Activated T-cell treated with anti-CD3 and anti-CD28 coated beads, Interleukin-2, amount 50 U/mL, for 48 hours (primary cell): ENCODE results near the gene LRIT2.
"Not testable (repeated sequence)": the region's sequence is repeated elsewhere in the genome, so short reads cannot be mapped to it uniquely, and the experiment has no call there.

ENCODE experiments used
- DNase-seq, 2 experiments: peaks; one replicate each; pipeline ENCODE4 v3.0.0-alpha.2; 2020

Gene LRIT2

DNA sequence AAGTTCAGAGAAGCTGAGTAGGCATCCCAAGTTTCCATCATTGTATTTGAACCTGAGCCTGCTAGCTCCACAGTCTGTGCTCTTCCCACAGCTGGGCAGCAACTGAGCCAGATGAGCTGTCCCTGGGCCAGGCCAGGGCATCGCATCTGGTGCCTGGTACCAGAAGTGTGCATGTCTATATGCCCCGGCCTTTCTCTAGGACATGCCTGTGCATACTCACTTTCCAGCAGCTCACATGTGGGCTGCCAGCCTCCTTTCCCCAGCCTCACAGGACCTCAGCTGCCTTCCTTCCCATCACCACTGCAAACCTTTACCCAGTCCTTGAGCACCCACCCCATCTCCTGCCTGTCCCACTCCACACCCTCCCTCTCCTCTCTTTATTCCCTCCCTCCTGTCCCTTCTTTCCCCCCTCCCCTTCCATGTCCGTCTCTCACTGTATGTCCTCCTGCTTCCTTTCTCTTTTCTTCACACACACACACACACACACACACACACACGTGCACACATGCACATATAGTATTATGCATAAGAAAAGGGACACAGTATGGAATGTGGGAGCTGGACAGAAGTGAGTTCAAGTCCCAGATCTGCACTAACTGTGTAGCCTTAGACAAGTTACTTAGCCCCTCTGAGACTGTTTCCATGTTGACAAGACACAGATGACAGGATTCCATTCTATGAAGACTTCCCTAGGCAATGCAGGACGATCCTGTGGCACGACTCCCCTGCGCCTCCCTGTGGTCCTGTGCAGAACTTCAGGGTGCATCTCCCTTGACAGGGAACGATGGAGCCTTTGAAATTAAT, 20.1 kb downstream of the LRIT2 start:
- peak; percentile 82 to 83 for DNase-seq

DNA sequence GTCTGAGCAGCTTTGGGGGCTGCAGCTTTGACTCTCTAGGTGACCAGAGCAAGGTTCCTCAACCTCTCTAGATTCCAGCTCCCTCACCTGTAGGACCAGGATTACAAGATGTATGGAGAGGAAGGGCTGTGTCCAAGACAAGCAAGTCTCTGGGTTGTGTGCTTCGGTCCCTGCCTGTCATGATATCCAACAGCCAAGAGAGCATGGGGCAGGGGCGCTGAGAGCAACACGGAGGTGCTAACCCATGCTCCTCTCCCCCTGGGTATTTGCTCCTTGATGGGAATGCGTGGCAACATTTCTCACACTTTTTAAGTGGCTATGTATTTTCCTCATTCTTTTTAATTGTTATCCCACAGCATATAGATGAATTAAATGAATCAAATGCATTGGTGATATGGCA, 20.7 kb downstream of the LRIT2 start:
- DNase-seq, result no peak

DNA sequence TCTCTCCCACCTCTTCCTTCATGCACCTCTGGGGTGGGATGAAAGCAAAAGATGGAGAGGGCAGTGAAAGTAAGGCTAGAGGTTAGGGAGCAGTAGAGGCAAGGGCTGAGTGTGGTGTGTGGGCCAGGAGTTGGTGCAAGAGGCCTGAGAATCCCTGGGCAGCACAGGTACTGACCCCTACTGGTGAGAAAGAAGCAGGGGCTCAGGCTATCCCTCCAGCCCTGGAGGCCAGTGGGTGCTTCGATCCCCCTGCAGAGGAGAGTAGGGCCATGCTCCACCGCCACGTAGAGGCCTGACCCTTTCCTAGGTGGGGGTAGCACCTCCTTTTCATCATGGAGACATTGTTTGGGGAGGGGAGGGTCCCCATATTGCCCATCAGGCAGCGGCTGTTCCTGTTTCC, 21.2 kb downstream of the LRIT2 start:
- DNase-seq, result no peak

DNA sequence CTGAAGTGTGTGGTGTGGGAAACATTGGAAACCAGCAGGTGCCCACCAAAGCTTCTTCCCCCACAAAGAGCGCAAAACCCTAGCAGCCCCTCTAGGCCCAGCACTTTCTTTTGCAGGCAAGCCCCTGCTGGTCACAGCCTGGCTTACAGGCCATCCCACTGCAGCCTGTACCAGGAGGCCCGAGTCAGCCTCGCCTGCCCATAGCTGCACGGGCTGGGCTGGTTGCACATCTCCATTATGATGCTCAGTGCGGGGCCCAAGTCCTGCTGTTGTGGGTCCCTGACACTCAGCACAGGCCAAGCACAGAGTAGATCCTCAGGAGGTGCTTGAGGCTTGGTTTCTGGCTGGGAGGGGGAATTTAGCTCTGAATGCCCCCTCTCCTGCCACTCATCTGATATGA, 23.0 kb downstream of the LRIT2 start:
- no peak for DNase-seq

DNA sequence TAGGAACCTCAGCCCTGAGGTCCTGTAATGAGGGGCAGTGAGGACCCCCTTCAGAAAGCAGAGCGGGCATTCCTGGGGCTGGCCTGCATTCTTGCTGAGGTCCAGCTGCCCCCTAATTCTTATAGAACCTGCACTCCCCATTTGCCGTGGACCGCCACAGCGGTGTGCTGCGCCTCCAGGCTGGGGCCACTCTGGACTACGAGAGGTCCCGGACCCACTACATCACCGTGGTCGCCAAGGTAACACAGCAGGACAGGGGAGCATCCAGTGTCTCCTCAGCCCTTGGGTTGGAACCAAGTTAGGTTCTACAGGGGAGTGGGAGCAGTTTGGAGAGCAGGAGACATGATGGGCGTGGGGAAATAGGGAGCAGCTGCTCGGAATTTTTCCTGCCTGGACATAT, 23.7 kb downstream of the LRIT2 start:
- DNase-seq, result no peak

DNA sequence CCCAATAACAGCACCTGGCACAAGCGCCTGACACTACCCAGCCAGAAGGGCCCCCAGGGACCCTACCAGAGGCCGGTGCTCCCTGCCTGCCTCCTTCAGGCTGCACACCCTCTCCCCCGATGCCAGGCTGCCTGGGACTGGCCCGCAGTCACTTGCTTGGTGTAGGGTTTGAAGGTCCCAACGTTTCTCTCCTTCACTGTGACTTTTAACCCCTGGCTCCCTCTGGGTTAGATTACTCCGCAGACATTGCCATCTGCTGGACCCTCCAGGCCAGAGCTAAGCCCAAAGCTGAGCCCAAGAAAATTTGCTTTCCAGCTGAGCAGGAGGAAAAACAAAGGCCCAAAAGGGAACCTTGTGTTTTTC, 24.1 kb downstream of the LRIT2 start:
- no peak for DNase-seq

DNA sequence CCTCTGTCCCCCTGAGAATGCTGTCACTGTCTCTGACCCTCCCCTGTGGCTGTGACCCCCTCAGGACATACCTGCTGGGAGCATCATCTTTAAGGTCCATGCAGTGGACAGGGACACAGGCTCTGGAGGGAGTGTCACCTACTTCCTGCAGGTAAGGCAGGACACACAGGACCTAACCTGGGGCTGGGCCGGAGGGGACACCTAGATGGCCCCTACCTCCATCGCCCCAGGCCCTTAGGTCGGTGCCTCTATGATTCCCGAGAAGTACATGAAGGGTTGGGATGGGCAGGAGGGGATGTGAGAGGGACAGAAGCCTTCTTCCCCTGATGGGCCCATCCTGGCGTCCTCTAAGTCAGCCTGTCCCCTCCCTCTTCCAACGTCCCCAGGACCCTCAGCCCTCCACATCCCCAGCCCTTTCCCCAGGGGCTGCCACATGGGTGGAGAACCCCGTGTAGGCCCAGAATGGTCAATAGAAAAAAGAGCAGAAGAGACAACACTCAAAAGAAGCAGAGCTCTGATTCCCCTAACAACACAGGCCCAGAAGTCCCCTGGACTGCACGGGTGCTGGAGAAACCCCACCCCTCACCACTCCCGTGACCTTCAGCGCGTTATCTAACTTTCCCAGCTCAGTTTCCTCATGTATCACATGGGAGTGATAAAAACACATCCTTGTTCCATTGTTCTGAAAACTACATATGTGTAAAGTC, 24.7 kb downstream of the LRIT2 start:
- no peak for DNase-seq

DNA sequence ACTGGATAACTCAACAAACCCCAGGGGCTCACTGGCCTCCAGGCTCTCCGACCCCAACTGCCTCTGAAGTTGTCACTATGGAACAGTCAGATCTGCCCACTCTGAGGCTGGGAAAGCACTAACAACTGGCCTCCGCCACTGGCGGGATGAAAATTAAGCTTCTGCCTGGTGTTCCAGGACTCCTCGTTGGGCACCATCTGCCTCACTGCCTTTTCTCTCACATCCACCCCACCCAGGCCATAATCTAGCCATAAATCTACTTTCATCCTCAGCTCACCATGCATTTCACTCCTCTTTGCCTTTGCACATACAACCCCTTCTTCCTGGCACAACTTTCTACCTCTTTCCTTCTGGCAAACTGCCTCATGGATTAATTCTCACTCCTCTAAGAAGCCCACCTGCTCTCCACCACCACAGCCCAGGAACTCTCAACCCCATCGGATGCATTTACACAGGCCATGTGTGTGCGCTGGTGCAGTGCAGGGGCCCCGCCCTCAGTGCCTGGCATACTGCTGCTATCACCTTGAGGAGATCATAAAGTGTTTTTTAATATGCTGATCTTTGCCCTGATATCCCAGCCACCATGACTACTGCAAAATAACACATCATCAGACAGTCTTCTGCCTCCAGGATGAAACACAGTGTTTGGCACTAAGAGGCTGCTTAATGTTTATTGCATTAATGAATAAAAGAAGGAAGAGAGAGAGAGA, 27.0 kb downstream of the LRIT2 start:
- DNase-seq, result no peak

DNA sequence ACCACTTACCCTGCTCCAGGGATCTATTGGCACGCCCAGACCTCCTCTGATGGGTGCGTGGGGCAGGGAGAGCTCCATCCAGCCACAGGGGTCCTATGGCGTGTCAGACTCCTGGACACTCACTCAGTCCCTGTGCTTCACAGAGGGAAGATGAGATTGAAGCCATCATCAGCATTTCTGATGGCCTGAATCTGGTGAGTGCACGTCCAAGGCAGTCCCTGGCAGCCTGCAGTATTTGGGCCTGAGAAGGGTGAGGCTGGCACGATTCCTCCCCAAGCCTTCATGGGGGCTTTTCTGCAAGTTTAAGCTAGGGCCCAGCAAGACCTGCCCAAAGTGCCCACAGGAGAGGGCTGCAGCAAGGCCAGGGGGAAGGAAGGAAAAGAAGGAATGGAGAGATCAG, 27.7 kb downstream of the LRIT2 start:
- no peak for DNase-seq

DNA sequence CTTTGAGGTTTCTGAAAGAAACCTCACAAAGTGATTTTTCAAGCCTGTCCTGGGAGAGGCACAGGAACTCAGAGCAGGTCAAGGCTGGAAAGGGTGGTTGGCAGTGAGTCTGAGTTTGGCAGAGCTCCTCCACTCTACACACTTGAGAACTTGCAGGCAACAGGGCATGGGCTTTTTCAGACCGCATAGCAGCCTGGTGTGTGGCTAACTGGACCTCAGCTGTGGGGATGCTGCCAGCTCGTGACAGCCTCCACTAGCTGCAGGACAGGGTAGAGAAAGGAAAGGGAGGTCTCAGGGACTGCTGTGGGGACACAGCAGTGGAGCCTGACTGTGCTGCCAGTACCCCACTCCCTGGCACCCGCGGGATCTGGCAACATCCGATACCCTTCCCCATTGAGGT, 28.4 kb downstream of the LRIT2 start:
- no peak for DNase-seq

DNA sequence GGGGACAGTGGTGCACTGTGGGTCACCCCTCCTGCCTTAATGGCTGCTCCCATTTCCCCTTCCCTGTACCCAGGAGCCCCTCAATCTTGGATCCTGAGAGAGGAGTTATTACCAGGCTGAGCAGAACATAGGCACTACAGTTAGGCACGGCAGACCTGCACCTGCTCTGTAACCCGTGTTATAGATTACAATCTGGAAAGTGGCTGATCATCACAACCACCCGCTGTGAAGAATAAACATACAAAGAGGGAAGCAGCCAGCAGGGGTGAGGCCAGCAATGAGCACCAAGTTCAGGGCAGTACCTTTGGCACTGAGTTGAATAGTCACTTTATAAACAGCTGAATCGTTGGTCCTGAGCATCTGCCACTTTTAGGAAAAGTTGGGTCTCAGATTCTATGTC, 29.3 kb downstream of the LRIT2 start:
- DNase-seq, result no peak

DNA sequence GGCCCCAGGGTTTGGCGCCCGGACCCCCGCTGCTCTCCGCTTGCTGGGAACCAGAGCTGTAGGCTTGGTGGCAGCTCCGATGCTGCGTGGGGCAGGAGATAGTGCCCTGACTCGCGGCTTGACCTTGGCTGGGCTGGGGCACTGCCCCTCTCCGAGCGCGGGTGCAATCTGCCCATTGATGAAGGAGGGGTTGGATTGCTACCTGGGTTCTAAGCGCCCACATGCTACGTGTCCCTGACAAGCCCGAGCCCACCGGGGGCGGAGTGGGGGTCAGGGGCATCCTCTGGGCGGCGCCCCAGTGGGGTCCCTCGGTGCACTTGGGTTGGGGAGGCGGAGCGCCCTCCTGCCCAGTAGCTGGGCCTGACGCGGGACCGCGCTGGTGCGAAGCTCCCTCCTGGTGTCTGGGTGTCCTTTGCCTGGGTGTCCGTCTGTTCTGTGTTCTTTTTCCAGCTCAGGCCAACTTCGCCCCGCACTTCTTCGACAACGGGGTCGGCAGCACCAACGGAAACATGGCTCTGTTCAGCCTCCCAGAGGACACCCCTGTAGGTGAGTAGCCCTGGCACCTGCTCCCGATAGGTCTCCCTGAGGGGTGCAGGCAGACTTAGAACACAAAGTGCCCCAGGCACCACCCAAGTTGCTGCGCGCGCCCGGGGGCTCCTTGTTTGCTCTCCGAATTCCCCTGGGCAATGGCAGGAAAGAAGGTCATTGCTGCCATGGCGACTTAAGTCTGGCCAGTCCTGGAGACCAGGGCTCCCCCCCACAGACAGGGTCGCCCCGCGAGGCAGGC, 30.1 kb downstream of the LRIT2 start:
- no peak for DNase-seq

DNA sequence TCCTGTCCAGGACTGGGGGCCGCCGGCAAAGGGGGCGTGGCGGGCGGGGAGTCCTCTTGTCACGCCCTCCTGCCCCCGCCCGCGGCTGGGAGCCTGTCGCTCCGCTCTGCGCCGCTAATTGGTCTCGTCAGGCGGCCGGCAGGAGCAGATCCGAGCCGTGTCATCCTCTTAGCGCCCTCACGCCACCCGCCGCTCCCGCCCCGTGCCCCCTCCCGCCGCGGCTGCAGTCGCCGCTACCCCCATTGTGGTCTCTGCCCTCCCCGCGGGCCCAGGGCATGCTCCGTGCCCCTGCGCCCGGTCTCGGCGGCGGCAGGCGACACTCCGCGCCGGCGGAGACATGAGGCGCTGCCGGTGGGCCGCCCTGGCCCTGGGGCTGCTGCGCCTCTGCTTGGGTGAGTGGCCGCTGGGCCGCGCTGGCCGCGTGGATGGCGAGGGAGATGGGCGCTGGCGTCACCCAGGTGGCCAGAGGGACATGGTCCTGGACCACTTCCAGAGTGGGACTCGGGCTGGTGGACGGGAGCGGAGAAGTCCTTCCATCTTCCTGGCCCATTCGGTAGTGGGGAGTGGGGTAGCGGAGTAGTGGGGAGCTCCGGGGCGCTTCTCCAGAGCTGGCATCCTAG, 30.8 kb downstream of the LRIT2 start, which contains the start of gene CDHR1:
Gene CDHR1 (plus strand): TSS at position 114 of the 620 bp plus-strand sequence. CDS start 224 bp downstream, at position 338.
- peak; percentile 65 to 68 for DNase-seq

DNA sequence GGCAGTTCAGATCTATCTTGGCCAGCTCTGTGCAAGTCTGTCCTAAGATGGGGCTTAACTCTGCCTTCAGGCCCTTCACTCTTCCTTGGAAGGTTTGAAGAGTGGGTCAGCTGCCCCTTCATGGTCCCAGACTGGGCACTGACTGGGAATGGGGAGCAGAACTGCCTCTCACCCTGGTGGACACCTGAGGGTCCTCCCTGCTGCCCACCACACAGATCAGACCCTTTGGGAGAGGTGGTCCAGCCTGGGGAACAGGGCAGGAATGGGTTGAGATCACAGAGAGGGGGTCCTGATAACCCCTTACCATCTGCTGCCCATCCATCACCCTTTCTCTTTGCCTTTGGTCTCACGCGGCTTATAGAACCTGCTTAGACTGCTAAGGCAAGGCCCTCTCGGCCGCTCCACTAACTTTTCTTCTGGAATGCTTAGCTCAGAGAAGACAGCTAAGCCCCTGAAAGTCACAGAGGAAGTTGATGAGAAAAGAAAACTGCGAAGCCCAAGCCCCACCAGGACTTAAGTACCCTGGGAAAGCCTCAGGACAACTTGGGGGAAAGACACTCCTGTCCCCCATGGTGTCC, 31.4 kb downstream of the LRIT2 start:
- no peak for DNase-seq

DNA sequence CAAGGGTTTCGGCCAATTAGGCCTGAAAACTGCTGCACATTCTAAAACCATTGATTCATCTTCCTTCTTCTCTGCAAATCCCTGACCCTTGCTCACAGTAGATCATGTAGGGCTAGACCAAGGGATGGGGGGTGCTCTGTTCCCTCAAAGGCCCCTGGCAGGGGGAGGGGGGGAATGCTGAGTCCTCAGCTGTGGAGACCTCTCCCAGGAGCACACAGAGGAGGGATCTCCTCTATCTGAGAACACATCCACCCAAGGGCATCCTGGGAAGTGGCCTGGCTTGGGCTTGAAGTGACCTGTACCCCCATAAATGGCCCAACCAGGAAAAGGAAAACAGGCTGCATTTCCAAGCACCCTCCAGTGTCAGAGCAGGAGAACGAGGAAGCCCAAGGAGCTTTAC, 32.0 kb downstream of the LRIT2 start:
- DNase-seq, result no peak

DNA sequence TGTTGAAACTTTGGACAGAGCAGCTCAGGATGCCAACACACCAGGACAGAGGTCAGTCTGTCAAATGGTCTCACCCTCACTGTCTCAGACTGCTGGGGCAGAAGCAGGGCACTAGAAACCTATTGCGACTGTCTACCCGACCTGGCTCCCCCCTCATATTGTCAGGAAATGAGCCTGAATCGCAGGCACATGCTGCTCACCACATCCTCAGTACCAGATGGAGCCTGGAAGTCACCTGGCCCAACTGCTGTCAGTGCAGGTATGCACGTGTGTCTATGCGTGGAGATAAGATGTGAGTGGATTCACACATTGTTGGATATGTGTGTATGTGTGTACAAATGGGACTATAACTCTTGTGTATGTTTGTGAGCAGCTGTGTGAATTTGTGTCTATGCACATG, 34.2 kb downstream of the LRIT2 start:
- DNase-seq, result no peak

DNA sequence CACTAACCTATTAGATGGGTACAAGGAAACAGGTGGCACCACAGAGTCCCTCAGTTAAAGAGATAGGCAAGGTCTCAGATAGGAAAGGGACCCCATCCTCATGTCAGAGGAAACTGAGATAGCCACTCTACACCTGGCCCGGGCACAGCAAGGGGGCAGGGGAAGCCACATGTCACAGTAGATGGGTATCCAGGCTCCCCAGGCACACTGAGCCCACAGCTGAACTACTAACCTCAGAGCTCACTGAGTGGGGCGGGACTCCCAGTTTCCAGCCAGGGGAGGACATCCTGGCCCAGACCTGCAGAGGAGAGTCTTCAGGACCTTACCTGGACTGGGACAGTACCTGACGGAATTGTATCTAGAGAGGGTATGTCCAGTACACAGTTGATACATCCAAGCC, 34.7 kb downstream of the LRIT2 start:
- DNase-seq, result no peak

DNA sequence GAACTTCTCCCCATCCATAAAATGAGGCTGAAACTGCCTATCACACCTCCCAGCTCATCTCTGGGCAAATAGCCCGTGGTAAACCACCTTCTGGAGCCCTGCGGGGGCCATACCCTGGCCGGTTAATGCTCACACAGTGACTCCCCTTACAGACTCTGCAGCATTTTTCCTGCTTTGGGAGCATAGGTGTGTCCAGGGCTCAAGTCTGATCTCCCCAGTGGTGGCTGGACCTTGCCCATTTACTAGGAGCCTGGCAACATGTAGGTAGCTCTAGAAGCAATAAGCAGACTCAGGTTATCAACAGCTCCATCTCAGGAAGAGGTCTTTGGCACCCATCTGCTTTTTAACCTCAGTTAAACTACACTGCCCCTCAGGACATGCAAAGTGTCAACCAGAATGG, 36.5 kb downstream of the LRIT2 start:
- no peak for DNase-seq

DNA sequence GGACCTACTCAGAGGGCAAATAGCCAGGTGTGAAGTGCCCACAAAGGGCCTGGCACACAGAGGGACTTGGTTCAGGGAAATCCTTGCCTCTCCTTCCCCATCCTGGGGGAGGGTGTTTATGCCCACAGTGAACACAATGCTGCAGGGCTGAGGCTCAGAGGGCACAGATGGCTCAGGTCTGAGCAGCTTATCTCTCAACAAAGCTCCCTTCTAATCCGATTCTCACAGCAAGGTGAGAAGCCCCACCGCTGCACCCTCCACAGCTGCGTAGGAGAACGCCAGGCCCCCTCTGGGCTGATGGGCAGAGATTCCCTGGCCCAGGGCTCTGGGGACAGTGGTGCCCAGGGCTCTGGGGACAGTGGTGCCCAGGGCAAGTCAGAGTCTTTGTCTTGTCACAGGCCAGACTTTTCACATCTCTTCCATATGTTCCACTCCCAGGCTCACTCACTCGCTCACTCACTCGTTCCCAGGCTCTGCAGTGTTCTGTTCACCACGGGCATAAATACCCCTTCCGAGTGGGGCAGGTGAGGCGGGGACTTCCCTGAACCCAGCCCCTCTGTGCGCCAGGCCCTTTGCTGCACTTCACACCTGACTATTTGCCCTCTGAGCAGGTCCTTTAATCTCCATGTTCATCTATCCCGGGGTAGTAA, 39.7 kb downstream of the LRIT2 start:
- no peak for DNase-seq

DNA sequence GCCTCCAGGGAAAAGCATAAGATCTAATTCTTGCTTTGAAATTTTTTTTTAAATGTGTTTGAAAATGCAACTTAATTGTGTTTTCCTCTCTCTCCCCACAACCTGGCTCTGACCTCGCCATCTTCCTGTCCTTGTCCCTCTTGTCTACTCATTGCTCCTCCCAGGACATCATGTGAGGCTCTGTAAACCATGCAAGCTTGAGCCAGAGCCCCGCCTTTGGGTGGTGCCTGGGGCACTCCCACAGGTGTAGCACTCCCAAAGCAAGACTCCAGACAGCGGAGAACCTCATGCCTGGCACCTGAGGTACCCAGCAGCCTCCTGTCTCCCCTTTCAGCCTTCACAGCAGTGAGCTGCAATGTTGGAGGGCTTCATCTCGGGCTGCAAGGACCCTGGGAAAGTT, 40.8 kb downstream of the LRIT2 start:
- no peak for DNase-seq

DNA sequence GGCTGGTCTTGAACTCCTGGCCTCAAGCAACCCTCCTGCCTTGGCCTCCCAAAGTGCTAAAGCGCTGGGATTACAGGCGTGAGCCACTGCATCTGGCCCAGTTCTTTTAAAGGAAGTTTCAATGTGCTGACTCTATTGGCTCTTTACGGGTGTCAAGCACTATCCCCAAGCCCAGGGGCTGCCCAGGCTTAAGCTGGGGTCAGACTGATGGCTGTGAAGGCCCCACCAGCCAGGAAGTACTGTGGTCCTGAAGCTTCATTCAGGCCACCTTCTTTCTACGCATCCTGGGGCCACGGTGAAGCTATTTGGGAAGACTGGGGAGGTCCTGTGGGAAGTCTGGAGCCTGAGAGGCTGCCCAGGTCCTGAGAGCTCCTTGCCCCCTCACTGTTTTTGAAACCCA, 43.7 kb downstream of the LRIT2 start:
- DNase-seq, result no peak

DNA sequence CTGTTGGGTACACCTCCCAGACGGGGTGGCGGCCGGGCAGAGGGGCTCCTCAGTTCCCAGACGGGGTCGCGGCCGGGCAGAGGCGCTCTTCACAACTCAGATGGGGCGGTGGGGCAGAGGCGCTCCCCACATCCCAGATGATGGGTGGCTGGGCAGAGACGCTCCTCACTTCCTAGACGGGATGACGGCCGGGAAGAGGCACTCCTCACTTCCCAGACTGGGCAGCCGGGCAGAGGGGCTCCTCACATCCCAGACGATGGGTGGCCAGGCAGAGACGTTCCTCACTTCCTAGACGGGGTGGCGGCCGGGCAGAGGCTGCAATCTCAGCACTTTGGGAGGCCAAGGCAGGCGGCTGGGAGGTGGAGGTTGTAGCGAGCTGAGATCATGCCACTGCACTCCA, 45.0 kb downstream of the LRIT2 start:
- DNase-seq, result not testable (repeated sequence)
